HG03159 (cell line): ENCODE results near the gene METTL21A.

ENCODE experiments used
- ATAC-seq: cut with Tn5 transposase; IDR thresholded peaks from one replicate; pipeline ENCODE4 v1.9.1; 2021; ENCODE audit warnings: mild to moderate bottlenecking, moderate library complexity; ENCODE audit not compliant: unreplicated experiment

The METTL21A gene

DNA sequence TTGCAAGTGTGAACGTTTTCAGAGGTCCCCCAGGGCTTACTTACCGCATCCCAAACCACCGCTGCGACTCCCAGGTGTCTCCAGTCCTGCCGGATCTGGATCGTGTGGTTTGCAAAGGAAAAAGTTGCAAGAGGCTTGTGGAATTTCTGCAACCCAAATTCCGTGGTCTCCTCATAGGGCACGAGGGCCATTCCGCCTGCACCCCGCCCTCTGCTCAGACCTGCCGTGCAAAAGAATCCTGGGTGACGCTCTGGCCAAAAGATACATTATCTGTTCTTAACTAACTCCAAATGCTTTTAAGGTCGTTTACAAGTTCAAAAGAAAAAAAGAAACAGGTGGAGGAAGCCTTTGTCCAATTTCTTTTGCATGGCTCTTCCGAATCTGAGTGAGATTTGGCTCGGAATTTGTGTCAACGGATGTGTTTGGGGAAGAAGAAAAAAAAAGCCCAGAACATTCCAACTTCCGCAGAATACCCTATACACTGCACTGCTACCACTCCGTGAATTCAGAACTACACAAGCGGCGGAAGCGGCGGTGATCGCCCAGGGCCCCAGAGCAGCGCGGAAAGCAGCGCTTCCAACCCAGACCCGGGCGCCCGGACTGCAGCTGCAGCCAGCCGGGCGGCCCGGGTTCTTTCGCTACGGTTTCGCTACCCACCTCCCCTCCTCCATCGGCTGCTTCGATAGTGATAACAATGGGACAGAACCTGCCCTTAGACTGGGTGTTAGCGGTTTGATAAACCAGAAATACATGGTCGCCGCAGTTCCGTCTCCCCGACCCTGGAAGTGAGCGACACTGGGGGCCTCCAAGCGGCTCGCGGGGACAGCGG lies 795 bp downstream of the METTL21A start:
- ATAC-seq = peak; percentile 36

DNA sequence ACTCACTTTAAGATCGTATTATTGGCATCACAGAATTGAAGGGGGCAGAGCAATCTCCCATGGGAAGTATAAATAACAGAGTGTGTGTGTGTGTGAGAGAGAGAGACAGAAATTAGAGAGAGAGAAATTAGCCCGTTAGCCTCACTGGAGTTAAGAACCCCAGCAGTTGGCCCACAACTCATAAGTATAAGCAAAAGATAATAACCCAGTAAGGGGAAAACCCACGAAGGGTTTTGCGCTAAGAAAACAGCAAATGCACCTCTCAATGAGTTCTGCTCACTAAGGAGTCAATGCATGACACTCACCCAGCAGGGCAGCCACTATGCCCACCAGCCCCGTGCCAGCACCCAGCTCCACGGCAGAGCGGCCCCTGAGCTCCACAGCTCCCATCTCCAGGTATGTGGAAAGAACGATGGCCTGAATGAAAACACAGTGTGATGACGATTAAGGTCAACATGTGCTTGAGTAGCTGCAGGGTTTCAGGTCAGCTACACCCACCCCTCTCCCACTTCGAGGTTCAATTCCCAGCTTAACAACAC lies 3.6 kb downstream of the METTL21A start:
- ATAC-seq = no peak

DNA sequence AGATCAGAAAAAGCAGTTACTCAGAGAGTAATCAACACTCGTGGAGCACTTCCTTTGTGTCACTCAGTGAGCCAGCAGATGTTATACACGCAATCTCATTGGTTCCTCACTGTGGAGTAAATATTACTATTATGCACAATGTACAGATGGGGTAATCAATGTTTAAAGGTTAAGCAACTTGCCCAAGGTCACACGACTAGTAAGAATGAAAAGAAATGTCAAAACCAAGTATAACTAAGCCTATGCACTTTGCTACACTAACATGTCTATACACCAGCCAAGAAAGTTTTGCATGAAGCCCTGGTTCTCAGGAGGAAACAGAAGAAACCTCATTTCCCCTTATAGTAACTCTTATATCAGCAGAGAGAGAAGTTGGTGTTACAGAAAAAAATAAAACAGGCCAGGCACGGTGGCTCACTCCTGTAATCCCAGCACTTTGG lies 5.4 kb downstream of the METTL21A start:
- peak; percentile 51 for ATAC-seq

DNA sequence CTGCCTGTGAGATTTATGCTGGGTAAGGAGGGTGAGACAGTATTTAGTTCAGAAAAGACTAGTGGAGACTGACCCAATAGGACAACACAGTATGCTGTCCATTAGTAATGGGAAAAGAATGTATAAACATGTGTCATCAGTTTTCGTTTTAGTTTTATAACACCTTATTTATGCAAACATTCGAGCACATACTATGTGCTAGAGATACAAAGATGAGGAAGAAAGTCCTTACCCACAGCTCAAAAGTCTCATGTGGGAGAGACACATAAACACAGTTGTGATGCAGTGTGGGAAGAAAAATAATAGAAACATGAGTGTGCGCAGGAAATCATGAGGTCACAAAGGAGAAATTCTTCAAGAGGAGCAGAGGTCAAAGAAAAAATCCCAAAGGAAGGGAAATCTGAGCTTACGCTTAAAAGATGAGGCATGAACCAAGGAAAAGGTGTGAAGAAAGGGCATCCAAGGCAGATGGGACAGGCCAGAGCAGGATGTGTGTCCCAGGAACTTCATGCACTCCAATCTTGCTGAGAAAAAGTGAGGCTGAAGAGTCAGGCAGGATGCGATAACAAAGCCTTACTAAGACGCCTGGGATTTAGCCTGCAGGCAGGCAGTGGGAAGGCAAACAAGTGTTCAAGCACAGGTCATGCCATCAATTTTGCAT lies 8.1 kb downstream of the METTL21A start:
- ATAC-seq = no peak

DNA sequence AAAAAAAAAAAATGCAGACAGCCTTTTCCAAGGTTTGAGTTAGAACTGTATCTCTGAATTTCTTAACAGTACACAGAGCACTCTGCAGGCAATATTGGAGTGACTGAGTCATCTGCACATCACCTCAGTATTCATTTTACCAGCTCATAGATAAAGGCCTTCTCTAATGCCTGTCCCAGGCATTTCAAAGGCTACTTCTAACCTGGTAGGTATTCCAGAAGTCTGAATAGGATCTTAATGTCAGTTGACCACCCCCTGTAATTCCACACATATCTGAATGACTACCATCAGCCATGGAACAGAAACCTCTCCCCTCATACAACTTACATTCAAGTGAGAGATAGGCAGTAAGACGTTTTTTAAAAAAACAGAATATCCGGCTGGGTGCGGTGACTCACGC lies 9.0 kb downstream of the METTL21A start:
- ATAC-seq = no peak

DNA sequence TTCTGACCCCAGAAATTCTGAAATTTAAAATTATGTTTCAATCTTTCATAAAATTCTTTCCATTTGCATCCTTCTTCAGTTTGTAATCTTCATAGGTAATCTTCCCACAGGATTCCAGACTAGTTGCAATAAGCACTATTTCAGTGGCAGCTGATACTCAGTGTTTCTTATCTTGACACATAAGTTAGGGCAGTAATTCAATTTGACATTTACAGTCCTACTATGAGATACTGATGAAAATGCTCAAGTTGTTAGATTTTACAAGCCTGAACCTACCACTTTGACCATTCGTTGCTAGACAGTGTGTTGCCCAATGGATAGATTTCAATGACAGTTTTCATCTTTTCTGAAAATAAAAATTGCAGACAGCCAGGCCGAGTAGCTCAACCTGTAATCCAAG lies 10.4 kb downstream of the METTL21A start:
- no peak for ATAC-seq

DNA sequence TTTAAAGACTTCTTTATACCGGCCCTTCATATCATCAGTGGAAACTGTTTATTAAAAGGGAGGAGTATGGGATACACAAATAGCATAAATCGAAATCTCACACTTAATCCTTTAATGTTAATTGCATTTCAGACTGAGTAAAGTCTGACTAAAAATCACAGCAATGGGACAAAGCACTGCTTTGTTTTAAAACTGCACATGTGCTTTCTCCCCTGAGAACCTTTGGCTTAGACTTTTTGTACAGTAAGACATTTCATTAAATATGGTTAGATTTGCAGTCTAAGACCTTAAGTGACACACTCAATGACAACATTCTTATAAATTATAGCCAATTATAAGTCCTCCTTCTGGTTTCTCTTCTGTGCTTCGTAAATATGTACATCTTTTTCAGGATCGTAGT lies 12.5 kb downstream of the METTL21A start:
- no peak for ATAC-seq

DNA sequence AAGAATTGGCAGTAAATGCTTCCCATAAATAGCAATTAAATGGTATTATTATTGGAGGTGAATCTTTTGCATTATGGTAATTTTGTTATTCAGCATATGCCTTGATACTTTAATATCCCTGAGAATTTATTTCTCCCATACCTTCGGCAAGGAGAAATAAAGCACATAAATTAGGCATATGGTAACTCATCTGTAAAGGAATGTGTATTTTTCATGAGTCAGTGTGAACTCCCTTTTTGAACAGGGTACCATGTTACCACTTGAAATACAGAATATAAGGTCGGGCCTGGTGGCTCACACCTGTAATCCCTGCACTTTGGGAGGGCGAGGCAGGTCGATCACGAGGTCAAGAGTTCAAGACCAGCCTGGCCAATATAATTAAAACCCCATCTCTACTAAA lies 18.4 kb downstream of the METTL21A start:
- no peak for ATAC-seq

DNA sequence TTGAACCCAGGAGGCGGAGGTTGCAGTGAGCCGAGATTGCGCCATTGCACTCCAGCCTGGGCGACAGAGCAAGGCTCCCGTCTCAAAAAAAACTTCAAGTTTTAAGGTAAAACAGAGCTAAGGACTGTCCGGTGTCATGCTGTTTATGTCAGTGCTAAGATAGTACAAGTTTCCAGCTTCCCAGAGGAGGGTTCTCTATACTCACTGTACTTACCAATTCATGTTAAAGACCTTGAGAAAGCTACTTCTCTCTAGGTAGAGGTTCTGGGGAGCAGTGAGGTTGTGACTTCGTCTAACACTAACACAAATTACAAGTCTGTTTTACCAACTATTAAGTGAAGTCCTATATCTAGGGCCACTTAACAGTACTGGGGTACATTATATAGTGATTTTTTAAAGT lies 18.8 kb downstream of the METTL21A start:
- no peak for ATAC-seq

DNA sequence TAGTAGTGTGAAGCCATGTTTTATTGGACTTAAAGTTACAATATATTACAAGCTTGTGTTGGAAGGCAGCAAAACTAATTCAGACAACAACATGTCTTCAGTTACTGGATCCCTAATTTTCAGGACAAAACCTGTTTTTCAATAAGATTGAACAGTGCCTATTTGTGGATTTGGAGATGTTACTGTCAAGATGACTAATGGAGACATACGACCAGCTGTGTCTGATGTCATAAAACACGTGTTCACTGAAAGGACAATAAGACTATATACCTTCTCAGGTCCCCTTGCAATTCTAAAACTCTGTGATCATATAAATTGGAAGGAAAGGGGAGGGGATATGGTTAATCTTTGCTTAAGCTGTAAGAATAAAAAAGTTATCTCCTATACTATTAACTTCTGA lies 21.7 kb downstream of the METTL21A start:
- no peak for ATAC-seq

DNA sequence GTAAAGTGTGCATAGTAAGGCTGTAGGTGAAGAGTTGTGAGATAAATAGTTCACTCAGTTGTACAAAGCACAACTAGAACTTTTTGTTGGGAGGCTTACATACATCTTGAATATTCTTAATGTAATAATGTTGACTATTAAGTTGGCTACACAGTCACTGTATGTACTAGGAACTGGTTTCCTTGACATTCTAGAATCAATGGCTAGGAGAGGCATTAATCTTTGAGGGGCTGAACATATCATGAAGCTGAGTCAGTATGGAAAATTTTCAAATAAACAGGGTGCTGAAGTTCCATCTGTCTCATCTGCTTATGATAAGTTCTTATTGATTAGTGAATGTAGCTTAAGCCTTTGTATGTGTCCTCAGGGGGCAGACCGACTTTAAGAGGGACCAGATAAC lies 23.4 kb downstream of the METTL21A start:
- no peak for ATAC-seq

DNA sequence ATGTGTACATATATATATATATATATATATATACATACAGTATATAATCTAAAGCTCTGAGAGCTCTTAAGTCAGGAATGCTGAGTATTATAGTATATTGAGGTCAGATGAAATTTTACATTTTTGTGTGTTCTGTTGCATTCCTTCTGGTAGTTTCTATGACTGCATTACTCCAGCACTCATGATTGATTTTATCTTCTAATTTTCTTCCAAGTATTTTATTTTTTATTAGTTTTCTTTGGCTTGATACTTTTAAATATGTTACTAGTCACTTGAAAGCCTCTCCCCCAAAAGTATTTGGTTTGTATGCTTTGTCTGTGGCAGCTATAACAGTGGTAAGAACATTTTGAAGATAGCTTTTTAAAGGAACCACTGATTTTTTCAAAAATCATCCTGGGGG lies 25.0 kb downstream of the METTL21A start:
- no peak for ATAC-seq

DNA sequence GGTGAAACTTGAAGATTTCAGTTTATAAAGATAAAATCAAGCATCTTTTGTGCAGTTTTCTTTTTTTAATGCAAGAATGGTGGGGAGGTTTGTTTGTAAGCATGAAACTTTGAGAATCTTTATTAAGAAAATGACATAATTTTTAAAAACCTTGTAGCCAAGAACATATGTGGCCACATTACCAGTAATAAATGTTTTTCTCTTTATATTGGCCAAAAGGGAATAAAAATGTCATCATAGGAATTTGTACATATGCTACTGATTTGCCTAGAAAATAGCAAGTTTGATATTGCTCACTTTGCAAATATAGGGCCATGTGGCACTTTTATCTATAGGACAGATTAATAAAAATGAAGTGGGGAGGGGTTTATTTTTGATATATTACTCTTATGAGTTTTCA lies 25.6 kb downstream of the METTL21A start:
- ATAC-seq = no peak

DNA sequence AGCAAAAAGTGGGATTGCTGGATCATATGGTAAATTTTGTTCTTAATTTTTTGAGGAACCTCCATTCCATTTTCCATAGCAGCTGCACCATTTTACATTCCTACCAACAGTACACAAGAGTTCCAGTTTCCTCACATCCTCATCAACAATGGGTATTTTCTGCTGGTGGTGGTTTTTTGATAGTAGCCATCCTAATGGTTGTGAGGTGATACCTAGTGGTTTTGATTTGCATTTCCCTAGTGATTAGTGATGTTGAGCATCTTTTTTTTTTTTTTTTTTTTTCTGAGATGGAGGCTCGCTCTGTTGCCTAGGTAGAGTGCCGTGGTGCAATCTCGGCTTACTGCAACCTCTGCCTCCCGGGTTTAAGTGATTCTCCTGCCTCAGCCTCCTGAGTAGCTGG lies 30.5 kb downstream of the METTL21A start:
- ATAC-seq = no peak

DNA sequence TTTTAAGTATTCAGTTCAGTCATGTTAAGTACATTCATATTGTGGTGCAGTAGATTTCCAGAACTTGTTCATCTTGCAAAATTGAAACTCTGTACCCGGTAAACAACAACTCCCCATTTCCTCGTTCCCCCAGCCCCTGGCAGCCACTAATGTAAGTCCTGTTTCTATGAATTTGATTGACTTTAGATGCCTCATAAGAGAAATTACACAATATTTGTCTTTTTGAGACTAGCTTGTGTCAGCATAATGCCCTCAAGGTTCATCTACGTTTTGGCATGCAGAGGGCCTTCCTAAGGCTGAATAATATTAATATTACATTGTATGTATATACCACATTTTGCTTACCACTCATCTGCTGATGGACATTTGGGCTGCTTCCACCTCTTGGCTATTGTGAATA lies 30.9 kb downstream of the METTL21A start:
- ATAC-seq = no peak

DNA sequence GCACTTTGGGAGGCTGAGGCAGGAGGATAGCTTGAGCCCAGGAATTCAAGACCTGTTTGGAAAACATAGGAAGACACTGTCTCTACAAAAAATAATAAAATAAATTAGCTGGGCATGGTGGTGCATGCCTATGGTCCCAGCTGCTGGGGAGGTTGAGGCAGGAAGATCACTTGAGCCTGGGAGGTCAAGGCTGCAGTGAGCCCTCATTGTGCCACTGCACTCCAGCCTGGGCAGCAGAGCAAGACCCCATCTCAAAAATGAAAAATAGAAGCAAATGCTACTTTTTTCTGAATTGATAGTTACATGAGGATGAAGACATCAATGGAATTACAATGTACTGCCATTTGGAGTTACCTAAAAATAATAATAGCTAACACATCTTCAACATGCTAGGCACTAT lies 31.9 kb downstream of the METTL21A start:
- ATAC-seq = no peak

DNA sequence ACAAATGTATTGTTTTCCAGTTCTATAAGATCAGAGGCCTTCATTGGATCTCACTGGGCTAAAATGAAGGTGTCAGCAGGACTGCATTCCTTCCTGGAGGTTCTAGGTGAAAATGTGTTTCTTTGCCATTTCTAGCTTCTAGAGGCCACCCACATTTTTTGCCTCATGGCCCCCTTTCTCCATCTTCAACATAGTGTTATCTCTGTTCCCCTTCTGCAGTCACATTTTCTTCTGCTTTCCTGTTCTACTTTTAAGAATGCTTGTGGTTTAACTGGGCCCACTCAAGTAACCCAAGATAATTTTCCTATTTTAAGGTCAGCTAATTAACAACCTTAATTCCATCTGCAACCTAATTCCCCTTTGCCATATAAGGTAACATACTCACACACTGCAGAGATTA lies 36.1 kb downstream of the METTL21A start:
- ATAC-seq = no peak

DNA sequence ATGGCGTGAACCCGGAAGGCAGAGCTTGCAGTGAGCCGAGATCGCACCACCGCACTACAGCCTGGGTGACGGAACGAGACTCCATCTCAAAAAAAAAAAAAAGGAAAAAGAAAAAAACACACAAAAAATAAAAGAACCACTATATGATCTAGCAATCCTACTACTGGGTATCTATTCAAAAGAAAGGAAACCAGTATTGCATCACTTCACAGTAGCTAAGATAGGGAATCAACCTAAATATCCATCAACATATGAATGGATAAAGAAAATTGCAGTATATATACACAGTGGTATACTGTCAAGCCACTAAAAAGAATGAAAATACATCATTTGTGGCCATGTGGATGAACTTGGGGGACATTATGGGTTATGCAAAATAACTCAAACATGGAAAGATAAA lies 37.9 kb downstream of the METTL21A start:
- no peak for ATAC-seq

DNA sequence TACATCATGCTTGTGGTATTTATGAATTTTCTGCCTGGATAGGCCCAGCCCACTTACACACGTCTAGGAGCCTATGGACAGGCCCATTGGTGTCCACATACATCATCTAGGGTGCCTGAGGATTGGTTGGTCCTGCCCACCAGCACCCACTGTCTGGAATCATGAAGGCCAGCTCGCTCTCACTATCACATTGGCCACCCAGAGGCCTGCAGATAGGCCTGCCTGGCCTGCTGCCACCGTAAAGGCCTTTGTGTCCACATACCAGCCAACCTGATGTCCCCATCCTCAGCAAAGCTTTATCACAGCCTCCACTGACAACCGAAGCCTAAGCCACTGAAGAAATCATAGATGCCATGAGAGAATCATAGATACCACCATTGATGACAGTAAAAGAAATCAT lies 40.2 kb downstream of the METTL21A start:
- no peak for ATAC-seq

DNA sequence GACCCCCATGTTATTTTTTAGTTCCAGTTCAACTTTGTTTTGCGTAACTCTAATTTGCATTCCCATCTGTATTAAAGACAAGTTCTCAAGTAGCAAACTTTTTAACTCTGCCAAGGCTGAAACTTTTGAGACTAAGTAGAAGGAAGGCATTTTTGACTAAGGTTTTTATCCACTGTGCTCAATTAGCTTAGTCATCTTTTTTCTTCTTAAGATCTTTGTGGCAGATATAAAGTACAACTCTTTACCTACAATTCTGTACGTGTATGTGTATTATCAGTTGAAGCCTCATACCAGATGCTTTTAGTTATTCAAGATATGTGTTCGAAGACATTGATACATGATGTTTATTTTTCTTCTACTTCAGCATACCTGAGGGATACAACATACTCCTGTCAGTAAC lies 53.8 kb downstream of the METTL21A start:
- ATAC-seq = no peak

DNA sequence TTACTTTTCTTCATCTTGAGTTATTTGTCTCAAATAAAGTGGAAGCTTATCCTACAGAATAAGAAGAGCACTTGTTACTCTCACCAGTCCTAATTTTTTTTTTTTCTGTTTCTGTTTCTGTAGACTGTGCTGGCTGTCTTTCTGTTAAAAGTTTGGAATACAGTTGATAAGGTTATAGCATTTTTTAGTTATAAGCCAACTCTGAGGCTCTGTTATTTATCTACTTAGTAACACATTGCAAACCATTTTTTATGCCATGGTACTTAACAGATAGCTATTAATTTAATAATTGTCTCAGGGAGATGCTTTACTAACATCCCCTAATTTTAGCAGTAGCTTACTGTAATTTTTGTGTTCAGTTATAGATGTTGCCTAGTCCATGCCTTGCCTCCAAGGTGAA lies 57.5 kb downstream of the METTL21A start:
- ATAC-seq = no peak

DNA sequence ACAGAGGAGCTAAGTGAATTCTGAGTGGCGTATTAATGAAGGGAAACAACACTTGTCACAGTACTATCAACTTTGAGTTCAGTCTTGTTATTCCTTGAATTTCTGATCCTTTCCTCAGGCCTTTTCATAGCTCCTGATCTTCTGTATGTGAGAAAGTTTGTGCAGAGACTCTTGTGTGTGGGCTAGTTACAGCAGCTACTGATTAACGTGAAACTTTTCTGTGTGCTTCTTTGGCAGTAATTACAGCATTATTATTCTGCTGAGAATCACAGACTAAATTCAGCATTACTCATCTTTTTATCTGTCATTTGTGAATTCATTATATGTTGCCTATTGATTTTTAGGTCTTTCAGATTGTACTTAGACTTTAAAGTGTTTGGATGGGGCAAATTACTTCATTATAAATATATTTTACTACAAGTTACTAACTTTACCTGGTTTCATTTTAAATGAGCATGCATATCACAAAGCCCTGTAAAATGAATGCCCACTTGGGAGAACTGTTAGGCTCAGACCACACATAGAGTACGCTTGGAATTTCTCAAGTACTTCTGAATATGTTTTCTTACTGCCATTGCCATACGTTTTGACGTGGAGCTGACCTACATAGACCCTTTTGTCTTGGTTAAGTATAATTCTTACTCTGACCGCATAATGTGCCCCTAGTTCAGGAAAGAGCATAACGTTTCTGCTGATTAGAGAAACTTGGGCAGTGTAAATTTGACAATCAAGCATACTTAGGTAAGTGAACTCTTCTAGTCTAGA lies 59.3 kb downstream of the METTL21A start:
- no peak for ATAC-seq
